Kidney (tissue), 14 donors: Measurements from ENCODE around the gene PRKRA. TPM values are rescaled to one million over a fixed set of nuclear protein-coding genes. Genes with fewer than 3 reads are reported as not detected.
"Not testable (repeated sequence)": the region's sequence is repeated elsewhere in the genome, so short reads cannot be mapped to it uniquely, and the experiment has no call there.

ENCODE experiments used
- DNase-seq, 5 donors: peaks; one replicate each; pipeline ENCODE4 v3.0.0-alpha.2; 2013 to 2020
- FAIRE-seq: peaks from 2 replicates; lab custom pipeline; 2012; peaks lifted over from hg19 to GRCh38; lab: Jason Lieb, UNC
- H3K27ac ChIP-seq, 2 donors: one replicate each; pipeline ENCODE4 v1.7.0; 2013; ENCODE audit warnings: low read depth in 2 of 2, low read length in 2 of 2, inconsistent platforms in 1 of 2
- H3K27me3 ChIP-seq: one replicate; pipeline ENCODE4 v1.7.1; 2013; ENCODE audit warnings: low read length, inconsistent platforms; ENCODE audit not compliant: control insufficient read depth, insufficient read depth
- H3K36me3 ChIP-seq, 3 donors: one replicate each; pipeline versions ENCODE4 v1.7.0 to v1.7.1; 2013; ENCODE audit warnings: low read length in 3 of 3, control low read depth in 1 of 3, inconsistent platforms in 1 of 3; ENCODE audit not compliant: insufficient read depth in 3 of 3, control insufficient read depth in 2 of 3
- H3K4me1 ChIP-seq, 3 donors: one replicate each; pipeline versions ENCODE4 v1.7.0 to v1.7.1; 2013; ENCODE audit warnings: low read length in 3 of 3, inconsistent platforms in 1 of 3, low read depth in 1 of 3; ENCODE audit not compliant: control insufficient read depth in 2 of 3, insufficient read depth in 2 of 3
- H3K4me3 ChIP-seq, 3 donors: one replicate each; pipeline versions ENCODE4 v1.7.0 to v1.8.1; 2013; ENCODE audit warnings: low read length in 3 of 3, control low read depth in 1 of 3, inconsistent platforms in 1 of 3
- H3K9ac ChIP-seq, 3 donors: one replicate each; pipeline versions ENCODE4 v1.7.0 to v1.7.1; 2013; ENCODE audit warnings: low read length in 3 of 3, control low read depth in 1 of 3, inconsistent platforms in 1 of 3
- H3K9me3 ChIP-seq, 3 donors: one replicate each; pipeline versions ENCODE4 v1.7.0 to v1.7.1; 2013; ENCODE audit warnings: low read length in 3 of 3, control low read depth in 1 of 3, inconsistent platforms in 1 of 3; ENCODE audit not compliant: control insufficient read depth in 2 of 3, insufficient read depth in 1 of 3
- CTCF ChIP-seq: IDR thresholded peaks from 3 replicates; pipeline ENCODE4 v1.5.1; 2012; ENCODE audit warnings: mild to moderate bottlenecking, moderate library complexity, borderline replicate concordance; ENCODE audit not compliant: insufficient read depth; ENCODE audit errors: extremely low read depth
- intact Hi-C: fragments of 100-400 bp; cut with DNase I; formaldehyde crosslinking; loops from one replicate; pipeline ENCODE4 v1.11.1; 2022
- polyA plus RNA-seq: library from polyadenylated mRNA; stranded (reverse); fragments of 350-450 nt; fragmentation: Illumina TruSeq; extraction: RNeasy Lipid Tissue Mini Kit (QIAGEN cat#74804); gene quantifications from one replicate; pipeline ENCODE4 v1.2.3, GENCODE V29; 2014; ENCODE audit warnings: low read depth, low replicate concordance; ENCODE audit not compliant: insufficient read depth
- total RNA-seq: library from RNA; stranded (reverse); fragmentation: NEBNext Ultra II Directional; extraction: Animal tissue kit (Norgen Biotek cat#: 25700); gene quantifications from one replicate; pipeline ENCODE4 v1.2.1, GENCODE V29; 2021
- donor health status: control.
- donor health status: control.
- donor health status: control.
- donor health status: control.
- donor health status: control.
- donor health status: DM: yes; HTN: yes; CAD: no.
- donor health status: Normal renal cell carcinoma (clear cell type).

PRKRA gene
- total and polyA plus RNA-seq, 2 donors from 2014 or later: 42.6 to 43.0 TPM

- H3K27me3 ChIP-seq: no peaks in the 10 kb centered on the region
- TF ChIP-seq CTCF: no peak
Measured at GRCh38 chr2:178426388-178426787, 24.6 kb downstream of the PRKRA start.

GRCh38 chr2:178425255-178425827, 25.6 kb downstream of the PRKRA start:
- no peak overlapping the region for H3K27ac ChIP-seq
- H3K4me1 ChIP-seq: no peaks in the 10 kb centered on the region
- TF ChIP-seq CTCF: no peak
- peaks cover 0 to 6% (median 0%) of the 10 kb centered on the region in 3 donors for H3K36me3 ChIP-seq
- H3K27me3 ChIP-seq: no peaks in the 10 kb centered on the region
- H3K4me3 ChIP-seq: no peak overlapping the region
- DNase-seq: no peak
- no peak for FAIRE-seq
- intact Hi-C loops: no loop called here
- H3K9ac ChIP-seq: no peak overlapping the region
- peaks cover 0 to 5% (median 0%) of the 10 kb centered on the region in 3 donors for H3K9me3 ChIP-seq

More at GRCh38 chr2:178426388-178426787, 24.6 kb downstream of the PRKRA start:
- Histone ChIP-seq H3K4me3 (no peak overlapping the region), H3K4me1 (no peaks in the 10 kb centered on the region), H3K9ac (no peak overlapping the region), H3K9me3 (peaks cover 0 to 5% (median 0%) of the 10 kb centered on the region in 3 donors), H3K36me3 (peaks cover 2 to 11% (median 2%) of the 10 kb centered on the region in 3 donors), H3K27ac (no peak overlapping the region)
- no peak for DNase-seq
- FAIRE-seq: no peak
- intact Hi-C loops: no loop called here

GRCh38 chr2:178423746-178424145, 27.2 kb downstream of the PRKRA start:
- H3K4me3 ChIP-seq, FAIRE-seq, DNase-seq, H3K27ac ChIP-seq, H3K4me1 ChIP-seq, H3K9me3 ChIP-seq, H3K9ac ChIP-seq, H3K36me3 ChIP-seq, H3K27me3 ChIP-seq, intact Hi-C loops: not testable (repeated sequence)

- Histone ChIP-seq H3K9me3 (peaks cover 0 to 5% (median 0%) of the 10 kb centered on the region in 3 donors), H3K36me3 (no peaks in the 10 kb centered on the region), H3K27me3 (no peaks in the 10 kb centered on the region), H3K4me1 (no peaks in the 10 kb centered on the region), H3K9ac (no peak overlapping the region), H3K4me3 (no peak overlapping the region), H3K27ac (no peak overlapping the region)
- FAIRE-seq (no peak), DNase-seq (no peak)
- no peak for TF ChIP-seq CTCF
- intact Hi-C loops: no loop called here
Measured at GRCh38 chr2:178422097-178422496, 28.9 kb downstream of the PRKRA start.
